ENCODE results near the gene SMCO2.

- no peak for TF ChIP-seq MAX (IDR thresholded peaks at IDR 0.05)
- TF ChIP-seq CTCF (IDR thresholded peaks at IDR 0.05; ENCODE audit: control extremely low read depth in 1 of 3, insufficient read depth in 1 of 3, low read depth in 1 of 3, low read length in 3 of 3): no peak
- no peak for TF ChIP-seq KDM4A (IDR thresholded peaks at IDR 0.05; ENCODE audit: low read depth, low read length, severe bottlenecking)
- TF ChIP-seq EP300 (IDR thresholded peaks at IDR 0.05; ENCODE audit: borderline replicate concordance in 1 of 2, low read depth in 2 of 2, low read length in 2 of 2): no peak
- no peak for TF ChIP-seq POLR2AphosphoS5 (IDR thresholded peaks at IDR 0.05; ENCODE audit: low read depth, low read length)
- no peak for TF ChIP-seq TAF1 (IDR thresholded peaks at IDR 0.05; ENCODE audit: low read depth, low read length)
- no peak for TF ChIP-seq HDAC6 (IDR thresholded peaks at IDR 0.05; ENCODE audit: low read depth, low read length)
- no peak for TF ChIP-seq SP2 (IDR thresholded peaks at IDR 0.05; ENCODE audit: low read length)
- TF ChIP-seq ATF3 (IDR thresholded peaks at IDR 0.05; ENCODE audit: insufficient read depth, low read depth, low read length): no peak
- no peak for TF ChIP-seq SP1 (IDR thresholded peaks at IDR 0.05; ENCODE audit: low read depth, low read length)
- no peak for TF ChIP-seq ZNF274 (IDR thresholded peaks at IDR 0.05; ENCODE audit: borderline replicate concordance, extremely low read depth, low read length)
These were observed 40.4 kb downstream of the SMCO2 start for GRCh38 chr12:27486961-27487360.

Measured in H1 (cell line).